ENCODE data around the gene FSTL3.
"Not testable (repeated sequence)": the region's sequence is repeated elsewhere in the genome, so short reads cannot be mapped to it uniquely, and the experiment has no call there.

The FSTL3 gene

GRCh38 chr19:662207-662961, 13.8 kb upstream of the FSTL3 start:
- DNase-seq: peak; percentile 41

- DNase-seq: peak; percentile 91
Observed at GRCh38 chr19:662962-663681, 13.1 kb upstream of the FSTL3 start, which contains the start of gene RNF126. Gene RNF126 (minus strand): TSS chr19:663214. CDS start chr19:663121, 93 bp downstream.

GRCh38 chr19:663682-664117, 12.5 kb upstream of the FSTL3 start:
- no peak for DNase-seq

- DNase-seq: peak; percentile 73
Observed at GRCh38 chr19:664913-665443, 11.2 kb upstream of the FSTL3 start.

- not testable (repeated sequence) for DNase-seq
Observed at GRCh38 chr19:666985-667573, 9.1 kb upstream of the FSTL3 start.

- not testable (repeated sequence) for DNase-seq
Observed at GRCh38 chr19:668675-669434, 7.3 kb upstream of the FSTL3 start.

- DNase-seq: no peak
Observed at GRCh38 chr19:670609-671075, 5.5 kb upstream of the FSTL3 start.

- no peak for DNase-seq
Observed at GRCh38 chr19:674282-675151, 1.7 kb upstream of the FSTL3 start.

GRCh38 chr19:676007-676338, 219 bp upstream of the FSTL3 start:
- no peak for DNase-seq

GRCh38 chr19:677201-677600, 1.0 kb downstream of the FSTL3 start:
- DNase-seq: peak; percentile 89

GRCh38 chr19:677601-678436, 1.6 kb downstream of the FSTL3 start:
- no peak for DNase-seq

- no peak for DNase-seq
Observed at GRCh38 chr19:678791-679388, 2.7 kb downstream of the FSTL3 start.

GRCh38 chr19:679418-680286, 3.5 kb downstream of the FSTL3 start:
- DNase-seq: peak; percentile 75

GRCh38 chr19:680287-681028, 4.3 kb downstream of the FSTL3 start:
- peak; percentile 98 for DNase-seq

GRCh38 chr19:681029-682019, 5.1 kb downstream of the FSTL3 start:
- DNase-seq: no peak

GRCh38 chr19:682678-683320, 6.6 kb downstream of the FSTL3 start:
- no peak for DNase-seq

- DNase-seq: no peak
Observed at GRCh38 chr19:685454-685931, 9.3 kb downstream of the FSTL3 start.
